PC-3 (cell line): Measurements from ENCODE around the gene FKBP7. TPM values are rescaled to one million over a fixed set of nuclear protein-coding genes. Genes with fewer than 3 reads are reported as not detected.

Source experiments
- ATAC-seq: fragments of 200-7000 bp; cut with Tn5 transposase; 2 replicates; pipeline ENCODE4 v1.9.1; 2020; ENCODE audit warnings: mild to moderate bottlenecking, moderate library complexity
- Bru-seq: library from RNA; stranded (reverse); fragments of 400-500 nt; gene quantifications from one replicate; lab custom pipeline; 2021; lab: Mats Ljungman, UMichigan
- BruChase-seq, 2 experiments: library from RNA; stranded (reverse); fragments of 400-500 nt; gene quantifications; one replicate each; lab custom pipeline; 2021; lab: Mats Ljungman, UMichigan
- BruUV-seq: library from RNA; stranded (reverse); fragments of 400-500 nt; replicated peaks from 2 replicates; lab custom pipeline; 2021; lab: Mats Ljungman, UMichigan
- CTCF ChIA-PET: fragments of 300-600 bp; sonication (Branson Sonifier 250); formaldehyde crosslinking; loops from one replicate; lab custom pipeline; 2022; ENCODE audit warnings: antibody characterized with exemption; lab: Charles Lee
- POLR2A ChIA-PET: fragments of 300-600 bp; sonication (Branson Sonifier 250); formaldehyde crosslinking; loops from one replicate; lab custom pipeline; 2022; ENCODE audit warnings: antibody characterized with exemption; ENCODE audit not compliant: unreplicated experiment; lab: Charles Lee
- DNase-seq: peaks from one replicate; pipeline ENCODE4 v3.0.0-alpha.2; 2015
- H2AFZ ChIP-seq: fragments of 300-600 bp; sonication (generic); 2 replicates; pipeline ENCODE4 v1.6.0; 2016; ENCODE audit warnings: antibody characterized with exemption, low read length
- H3F3A ChIP-seq: fragments of 300-600 bp; sonication (generic); one replicate; pipeline ENCODE4 v1.6.0; 2017; ENCODE audit warnings: antibody characterized with exemption, low read length, control low read depth, mild to moderate bottlenecking; ENCODE audit not compliant: unreplicated experiment
- H3K27ac ChIP-seq: fragments of 300-600 bp; sonication (generic); 2 replicates; pipeline ENCODE4 v1.5.1; 2016; ENCODE audit warnings: mild to moderate bottlenecking, low read length
- H3K27me3 ChIP-seq: fragments of 300-600 bp; sonication (generic); 2 replicates; pipeline ENCODE4 v1.6.1; 2016; ENCODE audit warnings: low read length, mixed read lengths
- H3K36me3 ChIP-seq: fragments of 300-600 bp; sonication (generic); 2 replicates; pipeline ENCODE4 v1.6.1; 2016; ENCODE audit warnings: low read depth, mixed run types, low read length, mixed read lengths
- H3K4me1 ChIP-seq: fragments of 300-600 bp; sonication (generic); 2 replicates; pipeline ENCODE4 v1.5.1; 2016; ENCODE audit warnings: low read length; ENCODE audit not compliant: insufficient read depth
- H3K4me2 ChIP-seq: fragments of 300-600 bp; sonication (generic); 2 replicates; pipeline ENCODE4 v1.6.0; 2016; ENCODE audit warnings: low read length
- H3K4me3 ChIP-seq: fragments of 300-600 bp; sonication (generic); 2 replicates; pipeline ENCODE4 v1.5.1; 2016; ENCODE audit warnings: mild to moderate bottlenecking, low read length, mixed read lengths
- H3K79me2 ChIP-seq: fragments of 300-600 bp; sonication (generic); 2 replicates; pipeline ENCODE4 v1.6.1; 2017; ENCODE audit warnings: low read length, mixed read lengths
- H3K9ac ChIP-seq: fragments of 300-600 bp; sonication (generic); 2 replicates; pipeline ENCODE4 v1.6.0; 2016; ENCODE audit warnings: mild to moderate bottlenecking, low read length
- H3K9me2 ChIP-seq: fragments of 300-600 bp; sonication (generic); replicated peaks from 2 replicates; pipeline ENCODE4 v1.6.1; 2016; ENCODE audit warnings: mixed run types, low read length, mixed read lengths
- H3K9me3 ChIP-seq: fragments of 300-600 bp; sonication (generic); 2 replicates; pipeline ENCODE4 v1.6.1; 2016; ENCODE audit warnings: low read length, mixed read lengths
- H4K20me1 ChIP-seq: fragments of 300-600 bp; sonication (generic); 2 replicates; pipeline ENCODE4 v1.6.1; 2016; ENCODE audit warnings: low read length, mixed read lengths
- CTCF ChIP-seq: fragments of 300-600 bp; sonication (generic); conservative IDR thresholded peaks from 2 replicates; pipeline ENCODE4 v1.5.1; 2017; ENCODE audit warnings: antibody characterized with exemption, low read depth, mild to moderate bottlenecking, low read length
- EZH2 ChIP-seq: fragments of 300-600 bp; sonication (generic); IDR thresholded peaks from one replicate; pipeline ENCODE4 v1.6.1; 2017; ENCODE audit warnings: antibody characterized with exemption, mild to moderate bottlenecking, low read length; ENCODE audit not compliant: unreplicated experiment
- EZH2phosphoT487 ChIP-seq: fragments of 300-600 bp; sonication (generic); IDR thresholded peaks from 2 replicates; pipeline ENCODE4 v1.6.1; 2018; ENCODE audit warnings: mild to moderate bottlenecking, antibody characterized with exemption, low read length, borderline replicate concordance
- intact Hi-C: fragments of 100-400 bp; cut with micrococcal nuclease; formaldehyde crosslinking; loops from 2 replicates; pipeline ENCODE4 v1.9.0; 2023
- long read RNA-seq: library from polyadenylated mRNA; unstranded; transcript quantifications from one replicate; pipeline ENCODE4 v2.0.0, GENCODE V29; 2021; ENCODE audit not compliant: unreplicated experiment
- total RNA-seq: library from RNA; depleted of rRNA; stranded (reverse); fragments of >200 nt; gene quantifications from 2 replicates; pipeline ENCODE4 v1.2.3, GENCODE V29; 2014; rRNA removed

The FKBP7 gene
- 3.7 and 4.2 TPM in 2 replicates for total RNA-seq
- Bru-seq, nascent RNA = percentile 38 among the genes with signal in this experiment
- percentile 49 among the genes with signal in this experiment for BruChase-seq, experiment 1, labeled RNA remaining after a 6-hour chase
- percentile 39 among the genes with signal in this experiment for BruChase-seq, experiment 2, labeled RNA remaining after a 2-hour chase
- long read RNA-seq, partial matches to known transcripts = 1 of 7 reads
- long read RNA-seq, other reads (novel, unspliced or antisense) = 2 of 7 reads

- peak; percentile 59 for ATAC-seq
- ChIA-PET POLR2A (no interaction called here), CTCF (interaction anchor here (0.6 kb wide), 1 partner anchor 38 kb away, joined by 9 read pairs; no protein-coding TSS in a partner anchor)
- intact Hi-C loops = loop anchor here (1.0 to 10.0 kb wide), 3 partner anchors 27 to 286 kb away; partner anchors contain the start of genes PJVK and PRKRA
- Histone ChIP-seq H3K36me3 (no peaks in the 10 kb centered on the region), H4K20me1 (peaks cover 9% of the 10 kb centered on the region; the same call in 1 of the 2 replicates), H3K9me3 (no peaks in the 10 kb centered on the region), H3K9me2 (no peaks in the 10 kb centered on the region), H3K4me1 (peaks cover 29% of the 10 kb centered on the region), H3K27ac (peak within 1 kb of the TSS; percentile 39), H3K4me2 (peak within 1 kb of the TSS; percentile 97), H3K79me2 (peaks cover 34% of the 10 kb centered on the region), H3K4me3 (peak within 1 kb of the TSS; percentile 98), H3F3A (no peaks in the 10 kb centered on the region), H3K27me3 (no peaks in the 10 kb centered on the region), H3K9ac (peak within 1 kb of the TSS; percentile 78), H2AFZ (peak within 1 kb of the TSS; percentile 100)
- BruUV-seq = no TSS peak
- DNase-seq = peak; percentile 83
- TF ChIP-seq EZH2phosphoT487 (no peak), EZH2 (no peak), CTCF (peak; percentile 91)
Observed at GRCh38 chr2:178478439-178479274, at the start of gene FKBP7. Gene FKBP7, minus strand, starts transcription at chr2:178478600. Its CDS starts 101 bp downstream, at chr2:178478499.

- Histone ChIP-seq H3K9me3 (no peaks in the 10 kb centered on the region), H3K9me2 (no peaks in the 10 kb centered on the region), H3K4me2 (no peak overlapping the region), H3K4me3 (no peak overlapping the region), H2AFZ (no peak overlapping the region), H3F3A (no peaks in the 10 kb centered on the region), H3K36me3 (0 out of 2 replicates have a peak, but pooled peaks cover 4% of the 10 kb centered on the region), H3K27me3 (no peaks in the 10 kb centered on the region), H3K27ac (no peak overlapping the region), H3K9ac (no peak overlapping the region), H3K4me1 (no peaks in the 10 kb centered on the region), H4K20me1 (no peaks in the 10 kb centered on the region), H3K79me2 (peaks cover 19% of the 10 kb centered on the region)
- intact Hi-C loops = no loop called here
- no peak for TF ChIP-seq EZH2
- TF ChIP-seq CTCF = no peak
- TF ChIP-seq EZH2phosphoT487 = no peak
- ChIA-PET POLR2A (no interaction called here), CTCF (no interaction called here)
- DNase-seq = no peak
- BruUV-seq = no TSS peak
- no peak for ATAC-seq
Observed at GRCh38 chr2:178527592-178527991, 49.2 kb upstream of the FKBP7 start.
